Left ventricle myocardium superior (tissue), 1 donor: ENCODE results near the gene CCL22. TPM values are rescaled to one million over a fixed set of nuclear protein-coding genes. Genes with fewer than 3 reads are reported as not detected.

ENCODE experiments used
- ATAC-seq: fragments of 200-7000 bp; cut with Tn5 transposase; one replicate; pipeline ENCODE4 v1.9.1; 2020; ENCODE audit warnings: mild to moderate bottlenecking, moderate library complexity
- DNase-seq: peaks from one replicate; pipeline ENCODE4 v3.0.0-alpha.2; 2020
- intact Hi-C: fragments of 100-400 bp; cut with micrococcal nuclease; formaldehyde crosslinking; loops from one replicate; pipeline ENCODE4 v1.11.0; 2022
- total RNA-seq: library from RNA; stranded (reverse); fragmentation: NEBNext Ultra II Directional; extraction: Animal tissue kit (Norgen Biotek cat#: 25700); gene quantifications from one replicate; pipeline ENCODE4 v1.2.1, GENCODE V29; 2021
- donor health status: DM: no; HTN: yes; CAD: no; lungs with severe emphysema.

Gene CCL22
- total RNA-seq, 1 donor from 2014 or later, result not detected

GRCh38 chr16:57345021-57345420 lies 13.6 kb upstream of the CCL22 start:
- intact Hi-C loops, result no loop called here
- DNase-seq (no peak), ATAC-seq (no peak)

- ATAC-seq (no peak), DNase-seq (no peak)
- intact Hi-C loops, result no loop called here
Observed at GRCh38 chr16:57345666-57346204, 12.8 kb upstream of the CCL22 start.

- ATAC-seq (no peak), DNase-seq (no peak)
- intact Hi-C loops, result no loop called here
Observed at GRCh38 chr16:57347858-57348257, 10.7 kb upstream of the CCL22 start.

- intact Hi-C loops, result no loop called here
- DNase-seq (no peak), ATAC-seq (no peak)
Observed at GRCh38 chr16:57348327-57348726, 10.3 kb upstream of the CCL22 start.

GRCh38 chr16:57349212-57350031 lies 9.2 kb upstream of the CCL22 start:
- intact Hi-C loops, result no loop called here
- DNase-seq (no peak), ATAC-seq (peak; percentile 26)

GRCh38 chr16:57352636-57353047 lies 5.9 kb upstream of the CCL22 start:
- intact Hi-C loops, result no loop called here
- no peak for DNase-seq
- ATAC-seq, result no peak

DNA sequence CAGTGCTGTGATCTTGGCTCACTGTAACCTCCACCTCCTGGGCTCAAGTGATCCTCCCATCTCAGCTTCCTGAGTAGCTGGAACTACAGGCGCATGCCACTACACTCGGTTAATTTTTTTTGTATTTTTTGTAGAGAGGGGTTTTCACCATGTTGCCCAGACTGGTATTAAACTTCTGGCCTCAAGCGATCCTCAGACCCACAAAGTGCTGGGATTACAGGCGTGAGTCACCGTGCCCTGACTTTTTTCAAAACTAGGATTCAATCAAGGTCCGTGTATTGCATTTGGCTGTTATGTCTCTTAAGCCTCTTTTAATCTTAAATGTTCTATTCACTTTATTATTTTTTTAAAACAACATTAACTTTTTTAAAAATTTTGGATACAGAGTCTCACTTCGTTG lies 4.3 kb upstream of the CCL22 start:
- no peak for DNase-seq
- intact Hi-C loops, result no loop called here
- no peak for ATAC-seq

DNA sequence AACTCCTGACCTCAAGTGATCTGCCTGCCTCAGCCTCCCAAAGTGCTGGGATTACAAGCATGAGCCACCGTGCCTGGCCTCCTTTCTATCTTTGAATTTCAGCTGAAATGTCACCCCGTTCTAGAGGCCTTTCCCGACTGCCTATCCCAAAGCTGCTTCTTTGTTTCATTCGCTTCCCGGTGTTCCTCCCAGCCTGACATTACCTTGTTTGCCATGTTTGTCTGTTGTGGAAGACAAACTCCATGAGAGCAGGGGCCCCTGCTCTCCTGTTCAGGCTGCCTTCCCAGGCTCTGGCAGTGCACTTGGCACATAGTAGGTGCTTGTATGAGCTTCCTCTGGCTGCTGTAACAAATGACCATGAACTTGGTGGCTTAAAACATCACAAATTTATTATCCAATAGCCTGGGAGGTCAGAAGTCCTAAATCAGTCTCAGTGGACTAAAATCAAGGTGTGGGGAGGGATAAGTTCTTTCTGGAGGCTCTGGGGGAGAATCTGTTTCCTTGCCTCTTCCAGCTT lies 2.6 kb upstream of the CCL22 start:
- DNase-seq (no peak), ATAC-seq (no peak)
- intact Hi-C loops, result no loop called here

- ATAC-seq (no peak), DNase-seq (no peak)
- intact Hi-C loops, result no loop called here
Observed at GRCh38 chr16:57356547-57356946, 2.0 kb upstream of the CCL22 start.

GRCh38 chr16:57357330-57358085 lies 1.1 kb upstream of the CCL22 start:
- ATAC-seq (no peak), DNase-seq (no peak)
- intact Hi-C loops, result no loop called here

DNA sequence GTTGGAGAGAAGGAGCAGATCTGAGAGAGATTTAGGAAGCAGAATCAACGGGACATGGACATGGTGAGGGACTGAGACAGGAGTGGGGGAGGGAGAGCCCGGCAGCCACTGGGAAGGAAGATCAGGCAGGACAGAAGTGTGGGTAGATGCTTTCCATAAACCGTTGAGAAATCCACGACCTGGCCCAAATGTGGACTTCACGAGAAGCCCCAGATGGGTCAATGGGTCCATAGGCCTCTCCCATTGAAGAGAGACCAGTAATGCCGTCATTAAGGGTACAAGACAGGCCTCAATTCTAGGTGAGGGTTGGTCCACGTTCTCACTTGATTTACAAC lies 530 bp upstream of the CCL22 start:
- intact Hi-C loops, result no loop called here
- ATAC-seq (no peak), DNase-seq (no peak)

GRCh38 chr16:57360321-57360935 lies 1.8 kb downstream of the CCL22 start:
- intact Hi-C loops, result no loop called here
- no peak for ATAC-seq
- DNase-seq, result no peak

- ATAC-seq (no peak), DNase-seq (no peak)
- intact Hi-C loops, result no loop called here
Observed at GRCh38 chr16:57361404-57361803, 2.8 kb downstream of the CCL22 start.

DNA sequence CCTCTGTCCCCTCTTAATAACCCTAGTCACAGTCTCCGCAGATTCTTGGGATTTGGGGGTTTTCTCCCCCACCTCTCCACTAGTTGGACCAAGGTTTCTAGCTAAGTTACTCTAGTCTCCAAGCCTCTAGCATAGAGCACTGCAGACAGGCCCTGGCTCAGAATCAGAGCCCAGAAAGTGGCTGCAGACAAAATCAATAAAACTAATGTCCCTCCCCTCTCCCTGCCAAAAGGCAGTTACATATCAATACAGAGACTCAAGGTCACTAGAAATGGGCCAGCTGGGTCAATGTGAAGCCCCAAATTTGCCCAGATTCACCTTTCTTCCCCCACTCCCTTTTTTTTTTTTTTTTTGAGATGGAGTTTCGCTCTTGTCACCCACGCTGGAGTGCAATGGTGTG lies 5.6 kb downstream of the CCL22 start:
- ATAC-seq (no peak), DNase-seq (no peak)
- intact Hi-C loops, result no loop called here

- ATAC-seq, result peak; percentile 56
- intact Hi-C loops, result no loop called here
- no peak for DNase-seq
Observed at GRCh38 chr16:57366544-57367040, 8.0 kb downstream of the CCL22 start.

- DNase-seq, result no peak
- intact Hi-C loops, result no loop called here
- ATAC-seq, result peak; percentile 47
Observed at GRCh38 chr16:57367116-57367752, 8.7 kb downstream of the CCL22 start.

- intact Hi-C loops, result no loop called here
- DNase-seq (no peak), ATAC-seq (no peak)
Observed at GRCh38 chr16:57371494-57372371, 13.2 kb downstream of the CCL22 start.

DNA sequence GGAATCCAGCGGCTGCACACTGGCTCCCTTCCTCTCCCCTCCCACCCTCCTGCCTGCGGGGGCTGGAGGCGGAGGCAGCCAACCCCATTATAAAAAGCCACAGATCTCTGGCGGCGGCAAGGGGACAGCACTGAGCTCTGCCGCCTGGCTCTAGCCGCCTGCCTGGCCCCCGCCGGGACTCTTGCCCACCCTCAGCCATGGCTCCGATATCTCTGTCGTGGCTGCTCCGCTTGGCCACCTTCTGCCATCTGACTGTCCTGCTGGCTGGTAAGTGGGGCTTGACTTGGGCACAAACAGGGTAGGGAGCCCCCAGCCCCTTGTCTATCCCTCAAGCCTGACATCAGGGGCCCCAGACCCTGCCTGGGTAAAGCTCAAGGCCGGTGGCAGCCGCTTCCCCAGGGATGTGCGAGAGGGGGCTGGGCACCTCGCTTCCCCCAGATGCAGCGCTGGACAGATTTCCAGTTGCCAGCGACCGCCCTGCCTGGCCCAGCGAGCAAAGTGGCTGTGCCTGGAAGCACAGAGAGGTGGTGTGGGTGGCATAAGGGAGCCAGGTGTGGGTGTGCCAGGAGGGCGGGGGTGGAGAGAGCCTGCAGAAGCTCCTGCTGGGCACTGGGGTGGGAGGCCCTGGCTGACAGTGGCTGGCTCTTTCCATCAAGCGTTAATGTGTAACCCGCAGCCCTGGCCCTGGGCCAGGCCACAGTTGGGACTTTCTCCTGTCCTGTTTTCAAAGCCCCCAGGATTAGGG lies 14.0 kb downstream of the CCL22 start, which contains the start of gene CX3CL1:
TSS of gene CX3CL1 (plus strand) at position 119 of the 745 bp plus-strand sequence. CDS start at position 198, 79 bp downstream.
- intact Hi-C loops, result no loop called here
- ATAC-seq (peak; percentile 87), DNase-seq (peak; percentile 60)
